K562 (cell line): ENCODE data around the gene GLRX2. TPM values are rescaled to one million over a fixed set of nuclear protein-coding genes. Genes with fewer than 3 reads are reported as not detected.

Source experiments
- ATAC-seq: fragments of 200-7000 bp; cut with Tn5 transposase; 3 replicates; pipeline ENCODE4 v1.9.1; 2020; ENCODE audit warnings: moderate library complexity
- BruUV-seq: library from RNA; stranded (reverse); fragments of 400-500 nt; replicated peaks from 2 replicates; lab custom pipeline; 2021; lab: Mats Ljungman, UMichigan
- CTCF ChIA-PET: fragments of 300-600 bp; formaldehyde crosslinking; extraction: SDS; loops from one replicate; lab custom pipeline; 2021; ENCODE audit warnings: low intra/inter-chr PET ratio; lab: Yijun Ruan, JAX
- POLR2A ChIA-PET: fragments of 300-600, 350-650 bp; sonication (Branson Sonifier 250); formaldehyde crosslinking; extraction: SDS; loops from one replicate; lab custom pipeline; 2021; ENCODE audit warnings: antibody characterized with exemption, inconsistent platforms; lab: Yijun Ruan, JAX
- DNase-seq, 4 experiments: peaks; one replicate each; pipeline versions ENCODE4 v3.0.0 to v3.0.0-alpha.2; 2011 to 2018; ENCODE audit warnings: low spot score in 3 of 4, mixed read lengths in 3 of 4; ENCODE audit errors: extremely low read depth in 1 of 4
- FAIRE-seq: peaks from 2 replicates; lab custom pipeline; 2011; peaks lifted over from hg19 to GRCh38; lab: Jason Lieb, UNC
- H2AFZ ChIP-seq: 2 replicates; pipeline ENCODE4 v1.6.0; 2011; ENCODE audit warnings: low read depth, low read length, control low read depth, inconsistent platforms
- H3K27ac ChIP-seq: fragments of 200-600 bp; 3 replicates; pipeline ENCODE4 v1.8.0; 2011; ENCODE audit warnings: low read depth, mild to moderate bottlenecking, control low read depth, inconsistent platforms, low read length, moderate library complexity, mixed read lengths; ENCODE audit errors: extremely low read depth
- H3K27me3 ChIP-seq, 2 experiments: fragments of 300-600 bp in 1 of 2; 2 replicates in 1 of 2; 3 replicates in 1 of 2; pipeline versions ENCODE4 v1.6.0 to v1.8.0; 2011; ENCODE audit warnings: inconsistent platforms in 2 of 2, low read length in 2 of 2, mild to moderate bottlenecking in 1 of 2, mixed read lengths in 1 of 2, moderate library complexity in 1 of 2; ENCODE audit not compliant: control insufficient read depth in 2 of 2, insufficient read depth in 2 of 2
- H3K36me3 ChIP-seq: fragments of 300-600 bp; 3 replicates; pipeline ENCODE4 v1.8.0; 2011; ENCODE audit warnings: mild to moderate bottlenecking, low read length, inconsistent platforms; ENCODE audit not compliant: control insufficient read depth, insufficient read depth
- H3K4me1 ChIP-seq, 2 experiments: fragments of 200-600 bp in 1 of 2; replicated peaks in 1 of 2; 2 replicates in 1 of 2; 3 replicates in 1 of 2; pipeline versions ENCODE4 v1.5.1 to v1.8.0; 2011; ENCODE audit warnings: inconsistent platforms in 2 of 2, low read length in 2 of 2, mild to moderate bottlenecking in 1 of 2, mixed read lengths in 1 of 2, moderate library complexity in 1 of 2; ENCODE audit not compliant: control insufficient read depth in 2 of 2, insufficient read depth in 2 of 2
- H3K4me2 ChIP-seq: 2 replicates; pipeline ENCODE4 v1.6.1; 2011; ENCODE audit warnings: low read length, control low read depth, inconsistent platforms, mixed read lengths; ENCODE audit not compliant: insufficient read depth
- H3K4me3 ChIP-seq: fragments of 200-600 bp; sonication (generic), shearing (Covaris generic); 2 replicates; pipeline ENCODE4 v1.5.1; 2016; ENCODE audit warnings: control low read depth, inconsistent platforms
- H3K79me2 ChIP-seq: fragments of 200-600 bp; 3 replicates; pipeline ENCODE4 v1.8.0; 2011; ENCODE audit warnings: low read length, inconsistent platforms; ENCODE audit not compliant: control insufficient read depth, insufficient read depth
- H3K9ac ChIP-seq, 2 experiments: 2 replicates each; pipeline versions ENCODE4 v1.6.0 to v1.6.1; 2011; ENCODE audit warnings: low read depth in 2 of 2, low read length in 2 of 2, control low read depth in 1 of 2, inconsistent platforms in 1 of 2, mild to moderate bottlenecking in 1 of 2, mixed read lengths in 1 of 2; ENCODE audit not compliant: insufficient read depth in 1 of 2
- H3K9me1 ChIP-seq: one replicate; pipeline ENCODE4 v1.6.0; 2011; ENCODE audit warnings: inconsistent platforms, mild to moderate bottlenecking, low read length, moderate library complexity; ENCODE audit not compliant: control insufficient read depth, insufficient read depth
- H3K9me3 ChIP-seq: replicated peaks from 2 replicates; pipeline ENCODE4 v1.5.1; 2011; ENCODE audit warnings: low read depth, low read length, inconsistent platforms; ENCODE audit not compliant: control insufficient read depth, insufficient read depth
- H4K20me1 ChIP-seq: replicated peaks from 2 replicates; pipeline ENCODE4 v1.6.1; 2011; ENCODE audit warnings: low read length, inconsistent platforms, mixed read lengths; ENCODE audit not compliant: control insufficient read depth, insufficient read depth
- BRF2 ChIP-seq: IDR thresholded peaks from 3 replicates; pipeline ENCODE4 v1.6.1; 2011; ENCODE audit warnings: borderline replicate concordance, mild to moderate bottlenecking; ENCODE audit not compliant: insufficient read length, insufficient read depth
- CCAR2 ChIP-seq: fragments of 200-400 bp; formaldehyde crosslinking; IDR thresholded peaks from 2 replicates; pipeline ENCODE4 v1.6.1; 2017; ENCODE audit warnings: mild to moderate bottlenecking, low read depth, low read length
- CLOCK ChIP-seq: fragments of 250-450 bp; sonication (Bioruptor Pico); IDR thresholded peaks from 2 replicates; pipeline ENCODE4 v1.4.0; 2020; ENCODE audit warnings: mild to moderate bottlenecking, moderate library complexity, borderline replicate concordance
- COPS2 ChIP-seq: fragments of 450-650 bp; conservative IDR thresholded peaks from 2 replicates; pipeline ENCODE4 v1.6.1; 2016; ENCODE audit warnings: mild to moderate bottlenecking, moderate library complexity
- DACH1 ChIP-seq: fragments of 450-650 bp; IDR thresholded peaks from 2 replicates; pipeline ENCODE4 v1.6.1; 2018; ENCODE audit not compliant: partially characterized antibody
- EP300 ChIP-seq: IDR thresholded peaks from 2 replicates; pipeline ENCODE4 v1.6.1; 2012; ENCODE audit warnings: low read length, improper control_type of control experiment
- KLF13 ChIP-seq: fragments of 450-650 bp; IDR thresholded peaks from 2 replicates; pipeline ENCODE4 v1.6.1; 2016; ENCODE audit warnings: missing genetic modification characterization, low read depth, mild to moderate bottlenecking, missing compliant biosample characterization, moderate library complexity, borderline replicate concordance
- MED1 ChIP-seq: sonication (generic); formaldehyde crosslinking; IDR thresholded peaks from 2 replicates; pipeline ENCODE4 v1.8.1; 2023; ENCODE audit warnings: missing genetic modification reagents, borderline replicate concordance
- MLLT1 ChIP-seq, 2 experiments: fragments of 450-650 bp; IDR thresholded peaks; 2 replicates each; pipeline ENCODE4 v1.6.1; 2016
- NR2C2 ChIP-seq, 2 experiments: fragments of 200-800 bp in 1 of 2; sonication (Bioruptor generic) in 1 of 2; sonication (generic) in 1 of 2; formaldehyde crosslinking in 1 of 2; IDR thresholded peaks; 2 replicates each; pipeline versions ENCODE4 v1.6.1 to v1.8.0; 2016 to 2022; ENCODE audit warnings: mild to moderate bottlenecking in 1 of 2, missing compliant biosample characterization in 1 of 2, missing genetic modification characterization in 1 of 2, missing genetic modification reagents in 1 of 2
- SPI1 ChIP-seq: IDR thresholded peaks from 2 replicates; pipeline ENCODE4 v1.6.1; 2011; ENCODE audit warnings: low read depth, low read length, control low read depth, borderline replicate concordance
- TAF1 ChIP-seq: IDR thresholded peaks from 2 replicates; pipeline ENCODE4 v1.6.1; 2011; ENCODE audit warnings: mild to moderate bottlenecking, low read length, moderate library complexity; ENCODE audit not compliant: insufficient read depth, control insufficient read depth, severe bottlenecking; ENCODE audit errors: extremely low read depth
- WGBS: fragments of 100-300 bp; shearing (Covaris generic); methylation state at CpG from one replicate; pipeline ENCODE4 v1.1.6; 2016; ENCODE audit warnings: low coverage, mixed read lengths; ENCODE audit not compliant: insufficient coverage; ENCODE audit errors: missing lambda C conversion rate; 5-methylcytosine and 5-hydroxymethylcytosine counted together
- in situ Hi-C: fragments of 300-500 bp; cut with MboI; formaldehyde crosslinking; loops from 4 replicates; pipeline ENCODE4 v1.15.0; 2018; ENCODE audit warnings: inconsistent platforms, mixed read lengths
- intact Hi-C: fragments of 100-400 bp; cut with micrococcal nuclease; formaldehyde crosslinking; loops from 2 replicates; pipeline ENCODE4 v1.14.2; 2022
- polyA plus RNA-seq, 8 experiments: library from polyadenylated mRNA; depleted of rRNA in 4 of 8; stranded (reverse) in 5 of 8; unstranded in 3 of 8; fragments of >200 nt; fragmentation: Nextera tagmentation in 2 of 8; fragmentation: Illumina TruSeq in 1 of 8; extraction: Ambion mirVana in 2 of 8; extraction: Trizol in 1 of 8; gene quantifications; 2 replicates each; pipeline versions ENCODE4 v1.2.1 to v1.2.3, GENCODE V29; 2011 to 2014; ENCODE audit warnings: inconsistent platforms in 1 of 8, missing spikeins in 1 of 8
- total RNA-seq, 7 experiments: library from RNA; depleted of rRNA in 6 of 7; stranded (reverse); fragments of >200 nt in 6 of 7; fragmentation: Illumina TruSeq in 2 of 7; extraction: Trizol in 2 of 7; gene quantifications; 2 replicates each; pipeline versions ENCODE4 v1.2.1 to v1.2.3, GENCODE V29; 2011 to 2021; ENCODE audit warnings: low replicate concordance in 1 of 7

GLRX2 gene
- total and polyA plus RNA-seq, 9 of the 15 experiments (the other 6 are each of a cell fraction or from before 2014, with no cell fraction given), result 13.3 to 82.6 (median 55.1) TPM

GRCh38 chr1:193121616-193122593 lies 16.7 kb upstream of the GLRX2 start, which contains the start of gene CDC73:
Gene CDC73 (plus strand): TSS chr1:193122031. CDS start chr1:193122201, 170 bp downstream.
- in situ Hi-C loops, result no loop called here
- intact Hi-C loops, result loop anchor here (1.0 to 2.0 kb wide), 5 partner anchors 9 to 315 kb away; partner anchors contain the start of genes GLRX2, RO60 and UCHL5
- TF ChIP-seq TAF1, result peak; percentile 82
- TF ChIP-seq DACH1, result peak; percentile 89
- TF ChIP-seq KLF13 (tag), result peak; percentile 68; the same call in 1 of the 2 replicates
- TF ChIP-seq CCAR2, result no peak
- no peak for TF ChIP-seq CLOCK (CRISPR knock-in tag)
- peak; percentile 84 to 87 for TF ChIP-seq MLLT1 (IDR thresholded peaks at IDR 0.05)
- TF ChIP-seq NR2C2 (CRISPR knock-in tag; IDR thresholded peaks at IDR 0.05), result peak; percentile 80
- TF ChIP-seq NR2C2 (tag; IDR thresholded peaks at IDR 0.05), result peak; percentile 80
- TF ChIP-seq COPS2, result no peak
- TF ChIP-seq BRF2, result no peak
- TF ChIP-seq EP300, result peak; percentile 53; the same call in 1 of the 2 replicates
- no peak for TF ChIP-seq MED1 (CRISPR knock-in tag)
- TF ChIP-seq SPI1, result 0 out of 2 replicates have a peak, but pooled peaks have one; percentile 24

More at GRCh38 chr1:193121616-193122593, 16.7 kb upstream of the GLRX2 start, which contains the start of gene CDC73:
- ATAC-seq (peak; percentile 82), DNase-seq (peak; percentile 95 to 98 (median 96)), FAIRE-seq (peak; percentile 69)
- POLR2A ChIA-PET, result interaction anchor here (0.6 to 2.6 kb wide), 15 partner anchors 8 to 324 kb away, joined by 3 to 16 read pairs (median 4); partner anchors contain the start of genes GLRX2, RO60 and UCHL5
- H3K9me3 ChIP-seq, result no peaks in the 10 kb centered on the region
- H3K79me2 ChIP-seq, result peaks cover 64% of the 10 kb centered on the region
- peak within 1 kb of the TSS; percentile 97 for H3K27ac ChIP-seq
- CTCF ChIA-PET, result interaction anchor here (0.7 to 1.6 kb wide), 3 partner anchors 52 to 66 kb away, joined by 3 read pairs; no protein-coding TSS in a partner anchor
- peaks cover 29% of the 10 kb centered on the region for H3K36me3 ChIP-seq
- peak within 1 kb of the TSS; percentile 65 for H3K4me3 ChIP-seq
- H3K4me2 ChIP-seq, result peak within 1 kb of the TSS; percentile 98
- no peaks in the 10 kb centered on the region for H3K9me1 ChIP-seq
- peaks cover 12 to 21% of the 10 kb centered on the region in 2 experiments; a peak in 4 of 5 replicates for H3K4me1 ChIP-seq
- peaks cover 4% of the 10 kb centered on the region for H4K20me1 ChIP-seq
- BruUV-seq, result TSS peak; percentile 52
- H3K9ac ChIP-seq, result peak within 1 kb of the TSS; percentile 94 to 98
- H3K27me3 ChIP-seq, result no peaks in the 10 kb centered on the region
- under 1% methylated on average over 81 of the region's 85 CpGs for WGBS
- peak within 1 kb of the TSS; percentile 98 for H2AFZ ChIP-seq
